ENCODE measurements around the gene NFKB2. TPM values are rescaled to one million over a fixed set of nuclear protein-coding genes. Genes with fewer than 3 reads are reported as not detected.

The NFKB2 gene
- total and polyA plus RNA-seq, 2 donors (not counting 1 experiment from before 2014, with no cell fraction given), result 255 to 398 TPM

DNA sequence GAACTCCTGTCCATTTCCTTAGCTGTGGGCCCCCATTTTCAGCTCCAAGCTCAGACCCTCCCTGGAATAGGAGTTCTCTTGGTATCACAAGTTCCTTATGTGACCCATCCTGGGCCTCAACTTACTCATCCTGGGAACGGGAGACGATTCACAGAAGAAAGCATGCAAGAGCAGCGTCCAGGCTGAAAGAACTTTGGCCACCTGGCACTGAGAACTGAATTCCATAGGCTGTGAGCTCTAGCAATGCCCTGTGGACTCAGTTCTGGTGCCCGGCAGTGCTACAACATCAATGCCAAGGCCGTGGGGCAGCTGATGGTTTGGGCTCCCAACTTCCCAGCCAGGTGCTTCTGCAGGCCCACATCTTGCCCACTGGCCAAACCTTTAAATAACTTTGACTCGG lies 40.8 kb downstream of the NFKB2 start:
- Histone ChIP-seq H3K4me2 (replicated peaks; ENCODE audit: low read depth, low read length, poor library complexity, severe bottlenecking) (peak overlapping the region; percentile 62), H4K20me1 (ENCODE audit: control insufficient read depth, insufficient read depth, low read length, poor library complexity, severe bottlenecking) (no peaks in the 10 kb centered on the region), H3K27me3 (replicated peaks in 1 of 4; ENCODE audit: control extremely low read depth in 1 of 4, control insufficient read depth in 3 of 4, insufficient read depth in 4 of 4, low read length in 3 of 4) (no peaks in the 10 kb centered on the region), H3K9me3 (ENCODE audit: control extremely low read depth in 1 of 3, control insufficient read depth in 2 of 3, insufficient read depth in 1 of 3, low read length in 2 of 3) (no peaks in the 10 kb centered on the region), H3K4me3 (ENCODE audit: control extremely low read depth in 1 of 5, extremely low read depth in 1 of 5, insufficient read depth in 1 of 5, low read depth in 2 of 5, low read length in 4 of 5) (no peak overlapping the region), H3K9ac (ENCODE audit: low read length) (no peak overlapping the region), H3K4me1 (ENCODE audit: control insufficient read depth in 2 of 2, insufficient read depth in 2 of 2, low read length in 2 of 2) (peaks cover 26 to 42% of the 10 kb centered on the region in 2 donors), H2AFZ (ENCODE audit: insufficient read depth, low read depth, low read length, poor library complexity, severe bottlenecking) (peak overlapping the region; percentile 89), H3K27ac (ENCODE audit: low read length in 2 of 2) (no peak overlapping the region), H3K36me3 (replicated peaks in 1 of 2; ENCODE audit: control extremely low read depth in 1 of 2, control insufficient read depth in 1 of 2, extremely low read depth in 1 of 2, insufficient read depth in 2 of 2, low read length in 1 of 2) (no peaks in the 10 kb centered on the region), H3K79me2 (ENCODE audit: control insufficient read depth, insufficient read depth, low read length) (peaks cover 11% of the 10 kb centered on the region)
- Mint-ChIP-seq H3K9me3 (ENCODE audit: insufficient read depth) (no peaks in the 10 kb centered on the region), H3K27me3 (no peaks in the 10 kb centered on the region), H3K4me1 (peaks cover 37% of the 10 kb centered on the region), H3K4me3 (peak overlapping the region; percentile 19), H3K27ac (peak overlapping the region; percentile 7)
- DNase-seq (no peak), ATAC-seq (ENCODE audit: low read depth) (no peak)
- TF ChIP-seq, protein P1, sequence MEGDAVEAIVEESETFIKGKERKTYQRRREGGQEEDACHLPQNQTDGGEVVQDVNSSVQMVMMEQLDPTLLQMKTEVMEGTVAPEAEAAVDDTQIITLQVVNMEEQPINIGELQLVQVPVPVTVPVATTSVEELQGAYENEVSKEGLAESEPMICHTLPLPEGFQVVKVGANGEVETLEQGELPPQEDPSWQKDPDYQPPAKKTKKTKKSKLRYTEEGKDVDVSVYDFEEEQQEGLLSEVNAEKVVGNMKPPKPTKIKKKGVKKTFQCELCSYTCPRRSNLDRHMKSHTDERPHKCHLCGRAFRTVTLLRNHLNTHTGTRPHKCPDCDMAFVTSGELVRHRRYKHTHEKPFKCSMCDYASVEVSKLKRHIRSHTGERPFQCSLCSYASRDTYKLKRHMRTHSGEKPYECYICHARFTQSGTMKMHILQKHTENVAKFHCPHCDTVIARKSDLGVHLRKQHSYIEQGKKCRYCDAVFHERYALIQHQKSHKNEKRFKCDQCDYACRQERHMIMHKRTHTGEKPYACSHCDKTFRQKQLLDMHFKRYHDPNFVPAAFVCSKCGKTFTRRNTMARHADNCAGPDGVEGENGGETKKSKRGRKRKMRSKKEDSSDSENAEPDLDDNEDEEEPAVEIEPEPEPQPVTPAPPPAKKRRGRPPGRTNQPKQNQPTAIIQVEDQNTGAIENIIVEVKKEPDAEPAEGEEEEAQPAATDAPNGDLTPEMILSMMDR (IDR thresholded peaks at IDR 0.05), result no peak
- TF ChIP-seq EZH2 (IDR thresholded peaks at IDR 0.05; ENCODE audit: borderline replicate concordance, insufficient read depth, low read depth, low read length, poor library complexity, severe bottlenecking), result no peak
- WGBS (ENCODE audit: insufficient coverage), result 69% methylated on average over 6 of the region's 6 CpGs
- intact Hi-C loops (cut with micrococcal nuclease), result no loop called here
- ChIA-PET CTCF (interaction anchor here (0.6 kb wide), 1 partner anchor 15 kb away, joined by 3 read pairs; the partner anchor contains the start of gene C10orf95), POLR2A (interaction anchor here (0.5 to 2.1 kb wide), 4 partner anchors 41 to 606 kb away, joined by 3 to 12 read pairs (median 5); partner anchors contain the start of gene NFKB2)

DNA sequence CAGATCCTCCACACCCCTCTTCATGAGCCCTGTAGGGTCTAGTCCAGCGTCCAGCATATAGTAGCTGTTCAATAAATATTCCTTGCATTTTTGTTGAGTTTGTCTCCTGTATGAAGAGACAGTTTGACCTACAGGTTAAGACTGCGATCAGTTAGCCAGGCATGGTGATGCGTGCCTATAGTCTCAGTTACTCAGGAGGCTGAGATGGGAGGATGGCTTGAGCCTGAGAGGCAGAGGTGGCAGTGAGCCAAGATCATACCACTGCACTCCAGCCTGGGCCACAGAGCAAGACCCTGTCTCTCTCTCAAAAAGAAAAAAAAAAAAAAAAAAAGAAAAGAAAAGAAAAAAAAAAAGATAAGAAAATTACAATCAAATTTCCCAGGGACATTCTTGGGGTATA lies 42.0 kb downstream of the NFKB2 start:
- 100% methylated on average over 2 of the region's 3 CpGs for WGBS (ENCODE audit: insufficient coverage)
- Histone ChIP-seq H3K79me2 (ENCODE audit: control insufficient read depth, insufficient read depth, low read length) (no peaks in the 10 kb centered on the region), H3K9ac (ENCODE audit: low read length) (no peak overlapping the region), H3K27me3 (replicated peaks in 1 of 4; ENCODE audit: control extremely low read depth in 1 of 4, control insufficient read depth in 3 of 4, insufficient read depth in 4 of 4, low read length in 3 of 4) (no peaks in the 10 kb centered on the region), H3K4me1 (ENCODE audit: control insufficient read depth in 2 of 2, insufficient read depth in 2 of 2, low read length in 2 of 2) (peaks cover 19 to 33% of the 10 kb centered on the region in 2 donors), H2AFZ (ENCODE audit: insufficient read depth, low read depth, low read length, poor library complexity, severe bottlenecking) (no peak overlapping the region), H3K36me3 (replicated peaks in 1 of 2; ENCODE audit: control extremely low read depth in 1 of 2, control insufficient read depth in 1 of 2, extremely low read depth in 1 of 2, insufficient read depth in 2 of 2, low read length in 1 of 2) (no peaks in the 10 kb centered on the region), H3K4me3 (ENCODE audit: control extremely low read depth in 1 of 5, extremely low read depth in 1 of 5, insufficient read depth in 1 of 5, low read depth in 2 of 5, low read length in 4 of 5) (no peak overlapping the region), H3K4me2 (replicated peaks; ENCODE audit: low read depth, low read length, poor library complexity, severe bottlenecking) (no peak overlapping the region), H3K27ac (ENCODE audit: low read length in 2 of 2) (no peak overlapping the region), H3K9me3 (ENCODE audit: control extremely low read depth in 1 of 3, control insufficient read depth in 2 of 3, insufficient read depth in 1 of 3, low read length in 2 of 3) (no peaks in the 10 kb centered on the region), H4K20me1 (ENCODE audit: control insufficient read depth, insufficient read depth, low read length, poor library complexity, severe bottlenecking) (no peaks in the 10 kb centered on the region)
- H3K27ac Mint-ChIP-seq, result no peak overlapping the region
- TF ChIP-seq, protein P1 (IDR thresholded peaks at IDR 0.05), result no peak
- TF ChIP-seq EZH2 (IDR thresholded peaks at IDR 0.05; ENCODE audit: borderline replicate concordance, insufficient read depth, low read depth, low read length, poor library complexity, severe bottlenecking), result no peak
- H3K27me3 Mint-ChIP-seq, result no peaks in the 10 kb centered on the region
- intact Hi-C loops (cut with micrococcal nuclease), result no loop called here
- ChIA-PET POLR2A (no interaction called here), CTCF (interaction anchor here (0.6 kb wide), 1 partner anchor 11 kb away, joined by 4 read pairs; no protein-coding TSS in a partner anchor)
- H3K4me3 Mint-ChIP-seq, result no peak overlapping the region
- DNase-seq, result no peak
- no peaks in the 10 kb centered on the region for H3K9me3 Mint-ChIP-seq (ENCODE audit: insufficient read depth)
- H3K4me1 Mint-ChIP-seq, result peaks cover 29% of the 10 kb centered on the region
- ATAC-seq (ENCODE audit: low read depth), result no peak
